K562 (cell line): ENCODE measurements around the gene PIP4K2A. TPM values are rescaled to one million over a fixed set of nuclear protein-coding genes. Genes with fewer than 3 reads are reported as not detected.

Experiments
- ATAC-seq: fragments of 200-7000 bp; cut with Tn5 transposase; 3 replicates; pipeline ENCODE4 v1.9.1; 2020; ENCODE audit warnings: moderate library complexity
- BruUV-seq: library from RNA; stranded (reverse); fragments of 400-500 nt; replicated peaks from 2 replicates; lab custom pipeline; 2021; lab: Mats Ljungman, UMichigan
- CTCF ChIA-PET: fragments of 300-600 bp; formaldehyde crosslinking; extraction: SDS; loops from one replicate; lab custom pipeline; 2021; ENCODE audit warnings: low intra/inter-chr PET ratio; lab: Yijun Ruan, JAX
- POLR2A ChIA-PET: fragments of 300-600, 350-650 bp; sonication (Branson Sonifier 250); formaldehyde crosslinking; extraction: SDS; loops from one replicate; lab custom pipeline; 2021; ENCODE audit warnings: antibody characterized with exemption, inconsistent platforms; lab: Yijun Ruan, JAX
- DNase-seq, 4 experiments: peaks; one replicate each; pipeline versions ENCODE4 v3.0.0 to v3.0.0-alpha.2; 2011 to 2018; ENCODE audit warnings: low spot score in 3 of 4, mixed read lengths in 3 of 4; ENCODE audit errors: extremely low read depth in 1 of 4
- FAIRE-seq: peaks from 2 replicates; lab custom pipeline; 2011; peaks lifted over from hg19 to GRCh38; lab: Jason Lieb, UNC
- H2AFZ ChIP-seq: 2 replicates; pipeline ENCODE4 v1.6.0; 2011; ENCODE audit warnings: low read depth, low read length, control low read depth, inconsistent platforms
- H3K27ac ChIP-seq: fragments of 200-600 bp; 3 replicates; pipeline ENCODE4 v1.8.0; 2011; ENCODE audit warnings: low read depth, mild to moderate bottlenecking, control low read depth, inconsistent platforms, low read length, moderate library complexity, mixed read lengths; ENCODE audit errors: extremely low read depth
- H3K27me3 ChIP-seq, 2 experiments: fragments of 300-600 bp in 1 of 2; 2 replicates in 1 of 2; 3 replicates in 1 of 2; pipeline versions ENCODE4 v1.6.0 to v1.8.0; 2011; ENCODE audit warnings: inconsistent platforms in 2 of 2, low read length in 2 of 2, mild to moderate bottlenecking in 1 of 2, mixed read lengths in 1 of 2, moderate library complexity in 1 of 2; ENCODE audit not compliant: control insufficient read depth in 2 of 2, insufficient read depth in 2 of 2
- H3K36me3 ChIP-seq: fragments of 300-600 bp; 3 replicates; pipeline ENCODE4 v1.8.0; 2011; ENCODE audit warnings: mild to moderate bottlenecking, low read length, inconsistent platforms; ENCODE audit not compliant: control insufficient read depth, insufficient read depth
- H3K4me1 ChIP-seq, 2 experiments: fragments of 200-600 bp in 1 of 2; replicated peaks in 1 of 2; 2 replicates in 1 of 2; 3 replicates in 1 of 2; pipeline versions ENCODE4 v1.5.1 to v1.8.0; 2011; ENCODE audit warnings: inconsistent platforms in 2 of 2, low read length in 2 of 2, mild to moderate bottlenecking in 1 of 2, mixed read lengths in 1 of 2, moderate library complexity in 1 of 2; ENCODE audit not compliant: control insufficient read depth in 2 of 2, insufficient read depth in 2 of 2
- H3K4me2 ChIP-seq: 2 replicates; pipeline ENCODE4 v1.6.1; 2011; ENCODE audit warnings: low read length, control low read depth, inconsistent platforms, mixed read lengths; ENCODE audit not compliant: insufficient read depth
- H3K4me3 ChIP-seq: fragments of 200-600 bp; sonication (generic), shearing (Covaris generic); 2 replicates; pipeline ENCODE4 v1.5.1; 2016; ENCODE audit warnings: control low read depth, inconsistent platforms
- H3K79me2 ChIP-seq: fragments of 200-600 bp; 3 replicates; pipeline ENCODE4 v1.8.0; 2011; ENCODE audit warnings: low read length, inconsistent platforms; ENCODE audit not compliant: control insufficient read depth, insufficient read depth
- H3K9ac ChIP-seq, 2 experiments: 2 replicates each; pipeline versions ENCODE4 v1.6.0 to v1.6.1; 2011; ENCODE audit warnings: low read depth in 2 of 2, low read length in 2 of 2, control low read depth in 1 of 2, inconsistent platforms in 1 of 2, mild to moderate bottlenecking in 1 of 2, mixed read lengths in 1 of 2; ENCODE audit not compliant: insufficient read depth in 1 of 2
- H3K9me1 ChIP-seq: one replicate; pipeline ENCODE4 v1.6.0; 2011; ENCODE audit warnings: inconsistent platforms, mild to moderate bottlenecking, low read length, moderate library complexity; ENCODE audit not compliant: control insufficient read depth, insufficient read depth
- H3K9me3 ChIP-seq: replicated peaks from 2 replicates; pipeline ENCODE4 v1.5.1; 2011; ENCODE audit warnings: low read depth, low read length, inconsistent platforms; ENCODE audit not compliant: control insufficient read depth, insufficient read depth
- H4K20me1 ChIP-seq: replicated peaks from 2 replicates; pipeline ENCODE4 v1.6.1; 2011; ENCODE audit warnings: low read length, inconsistent platforms, mixed read lengths; ENCODE audit not compliant: control insufficient read depth, insufficient read depth
- CBX3 ChIP-seq, 2 experiments: IDR thresholded peaks; 1 replicate in 1 of 2; 2 replicates in 1 of 2; pipeline ENCODE4 v1.6.1; 2012; ENCODE audit warnings: inconsistent platforms in 2 of 2, low read length in 2 of 2, borderline replicate concordance in 1 of 2, control low read depth in 1 of 2
- MAFG ChIP-seq: fragments of 450-650 bp; conservative IDR thresholded peaks from 2 replicates; pipeline ENCODE4 v1.6.1; 2016; ENCODE audit warnings: missing genetic modification characterization, missing compliant biosample characterization
- NUFIP1 ChIP-seq: fragments of 450-650 bp; IDR thresholded peaks from 2 replicates; pipeline ENCODE4 v1.6.1; 2018; ENCODE audit not compliant: partially characterized antibody
- RBFOX2 ChIP-seq: fragments of 200-400 bp; formaldehyde crosslinking; IDR thresholded peaks from 2 replicates; pipeline ENCODE4 v1.6.1; 2017; ENCODE audit warnings: low read depth, mild to moderate bottlenecking, low read length, moderate library complexity
- SIRT6 ChIP-seq: IDR thresholded peaks from one replicate; pipeline ENCODE4 v1.6.1; 2012; ENCODE audit warnings: low read depth, mild to moderate bottlenecking, control low read depth, inconsistent platforms, low read length, moderate library complexity
- SMAD4 ChIP-seq: fragments of 250-450 bp; sonication (Bioruptor Pico); conservative IDR thresholded peaks from 2 replicates; pipeline ENCODE4 v1.8.0; 2021; ENCODE audit warnings: inconsistent platforms, mild to moderate bottlenecking, moderate library complexity
- SRF ChIP-seq, 2 experiments: fragments of 250-450, 450-650 bp in 1 of 2; sonication (Bioruptor Pico) in 1 of 2; sonication (generic) in 1 of 2; formaldehyde crosslinking; IDR thresholded peaks; 2 replicates each; pipeline versions ENCODE4 v1.5.0 to v1.5.1; 2020 to 2022; ENCODE audit warnings: mild to moderate bottlenecking in 1 of 2, missing genetic modification reagents in 1 of 2
- TEAD1 ChIP-seq, 2 experiments: fragments of 450-650 bp in 1 of 2; sonication (generic) in 1 of 2; formaldehyde crosslinking; IDR thresholded peaks; 2 replicates each; pipeline versions ENCODE4 v1.4.0 to v1.8.0; 2020 to 2022; ENCODE audit warnings: mild to moderate bottlenecking in 2 of 2, missing genetic modification reagents in 1 of 2
- THRB ChIP-seq: fragments of 450-650 bp; formaldehyde crosslinking; conservative IDR thresholded peaks from 2 replicates; pipeline ENCODE4 v1.4.0; 2022; ENCODE audit warnings: mild to moderate bottlenecking, missing genetic modification characterization
- ZC3H4 ChIP-seq: sonication (generic); formaldehyde crosslinking; IDR thresholded peaks from 2 replicates; pipeline ENCODE4 v1.9.0; 2021; ENCODE audit warnings: missing genetic modification reagents, borderline replicate concordance
- ZFP30 ChIP-seq: fragments of 250-450 bp; sonication (Bioruptor Pico); IDR thresholded peaks from 2 replicates; pipeline ENCODE4 v1.8.0; 2022; ENCODE audit warnings: moderate library complexity, mild to moderate bottlenecking, inconsistent platforms, borderline replicate concordance
- ZNF592 ChIP-seq: fragments of 450-650 bp; IDR thresholded peaks from 2 replicates; pipeline ENCODE4 v1.6.1; 2017; ENCODE audit warnings: antibody characterized with exemption, mild to moderate bottlenecking
- WGBS: fragments of 100-300 bp; shearing (Covaris generic); methylation state at CpG from one replicate; pipeline ENCODE4 v1.1.6; 2016; ENCODE audit warnings: low coverage, mixed read lengths; ENCODE audit not compliant: insufficient coverage; ENCODE audit errors: missing lambda C conversion rate; 5-methylcytosine and 5-hydroxymethylcytosine counted together
- in situ Hi-C: fragments of 300-500 bp; cut with MboI; formaldehyde crosslinking; loops from 4 replicates; pipeline ENCODE4 v1.15.0; 2018; ENCODE audit warnings: inconsistent platforms, mixed read lengths
- intact Hi-C: fragments of 100-400 bp; cut with micrococcal nuclease; formaldehyde crosslinking; loops from 2 replicates; pipeline ENCODE4 v1.14.2; 2022
- polyA plus RNA-seq, 8 experiments: library from polyadenylated mRNA; depleted of rRNA in 4 of 8; stranded (reverse) in 5 of 8; unstranded in 3 of 8; fragments of >200 nt; fragmentation: Nextera tagmentation in 2 of 8; fragmentation: Illumina TruSeq in 1 of 8; extraction: Ambion mirVana in 2 of 8; extraction: Trizol in 1 of 8; gene quantifications; 2 replicates each; pipeline versions ENCODE4 v1.2.1 to v1.2.3, GENCODE V29; 2011 to 2014; ENCODE audit warnings: inconsistent platforms in 1 of 8, missing spikeins in 1 of 8
- total RNA-seq, 7 experiments: library from RNA; depleted of rRNA in 6 of 7; stranded (reverse); fragments of >200 nt in 6 of 7; fragmentation: Illumina TruSeq in 2 of 7; extraction: Trizol in 2 of 7; gene quantifications; 2 replicates each; pipeline versions ENCODE4 v1.2.1 to v1.2.3, GENCODE V29; 2011 to 2021; ENCODE audit warnings: low replicate concordance in 1 of 7

PIP4K2A gene
- total and polyA plus RNA-seq, 9 of the 15 experiments (the other 6 are each of a cell fraction or from before 2014, with no cell fraction given): 35.6 to 117 (median 71.9) TPM

- ATAC-seq: no peak
- no TSS peak for BruUV-seq
- Histone ChIP-seq H3K4me2 (no peak overlapping the region), H3K36me3 (peaks cover 34% of the 10 kb centered on the region; the same call in 1 of the 3 replicates), H3K9me1 (no peaks in the 10 kb centered on the region), H3K27ac (no peak overlapping the region), H2AFZ (no peak overlapping the region), H3K4me1 (peaks cover 5 to 16% of the 10 kb centered on the region in 2 experiments; a peak in 4 of 5 replicates), H3K9me3 (no peaks in the 10 kb centered on the region), H3K79me2 (peaks cover 98% of the 10 kb centered on the region), H4K20me1 (peaks cover 12% of the 10 kb centered on the region; the same call in 1 of the 2 replicates), H3K27me3 (no peaks in the 10 kb centered on the region), H3K4me3 (no peak overlapping the region), H3K9ac (no peak overlapping the region)
- ChIA-PET CTCF (no interaction called here), POLR2A (interaction anchor here (1.7 to 2.5 kb wide), 3 partner anchors 8 to 25 kb away, joined by 5 to 8 read pairs (median 6); no protein-coding TSS in a partner anchor)
- 41% methylated on average over 4 of the region's 4 CpGs for WGBS
- no peak for DNase-seq
- FAIRE-seq: no peak
- no peak for TF ChIP-seq SRF (CRISPR knock-in tag; IDR thresholded peaks at IDR 0.05)
- no peak for TF ChIP-seq MAFG
- TF ChIP-seq RBFOX2: no peak
- no peak for TF ChIP-seq TEAD1 (CRISPR knock-in tag; IDR thresholded peaks at IDR 0.05)
- no peak for TF ChIP-seq SMAD4
- TF ChIP-seq CBX3 (IDR thresholded peaks at IDR 0.05; ENCODE audit: borderline replicate concordance in 1 of 2, low read length in 2 of 2): no peak
- TF ChIP-seq ZFP30: no peak
- TF ChIP-seq SIRT6: no peak
- no peak for TF ChIP-seq ZC3H4 (CRISPR knock-in tag)
- TF ChIP-seq ZNF592: no peak
- TF ChIP-seq THRB (CRISPR knock-in tag): no peak
- no peak for TF ChIP-seq NUFIP1
- intact Hi-C loops: no loop called here
- in situ Hi-C loops: no loop called here
Observed at GRCh38 chr10:22657024-22657423, 57.4 kb downstream of the PIP4K2A start.
